IMR-90 (cell line): ENCODE data around the gene CCDC184. TPM values are rescaled to one million over a fixed set of nuclear protein-coding genes. Genes with fewer than 3 reads are reported as not detected.

Experiments used
- ATAC-seq: fragments of 200-7000 bp; cut with Tn5 transposase; 2 replicates; pipeline ENCODE4 v1.9.1; 2020; ENCODE audit warnings: low read depth, mild to moderate bottlenecking, moderate library complexity
- BruUV-seq: library from RNA; stranded (reverse); fragments of 400-500 nt; replicated peaks from 2 replicates; lab custom pipeline; 2021; lab: Mats Ljungman, UMichigan
- CTCF ChIA-PET: fragments of 300-600 bp; formaldehyde crosslinking; extraction: SDS; loops from one replicate; lab custom pipeline; 2021; ENCODE audit warnings: antibody characterized with exemption; lab: Yijun Ruan, JAX
- POLR2A ChIA-PET: fragments of 300-600 bp; sonication (Branson Sonifier 250); formaldehyde crosslinking; loops from one replicate; lab custom pipeline; 2022; ENCODE audit warnings: antibody characterized with exemption; ENCODE audit not compliant: unreplicated experiment; lab: Charles Lee
- DNase-seq: peaks from one replicate; pipeline ENCODE4 v3.0.0; 2013
- H2AFZ ChIP-seq: replicated peaks from 2 replicates; pipeline ENCODE3; 2013; ENCODE audit warnings: low read length, mild to moderate bottlenecking; ENCODE audit not compliant: poor library complexity
- H2AK5ac ChIP-seq: 2 replicates; pipeline ENCODE4 v1.6.1; 2013; ENCODE audit warnings: low read depth, low read length, inconsistent platforms
- H2AK9ac ChIP-seq: replicated peaks from 2 replicates; pipeline ENCODE3; 2013; ENCODE audit warnings: mild to moderate bottlenecking, low read depth, low read length, moderate library complexity; ENCODE audit not compliant: poor library complexity
- H2BK120ac ChIP-seq: 2 replicates; pipeline ENCODE4 v1.6.1; 2013; ENCODE audit warnings: low read depth, low read length, inconsistent platforms
- H2BK15ac ChIP-seq: 3 replicates; pipeline ENCODE4 v1.6.1; 2013; ENCODE audit warnings: low read depth, low read length, inconsistent platforms
- H2BK20ac ChIP-seq: 2 replicates; pipeline ENCODE4 v1.6.1; 2013; ENCODE audit warnings: low read depth, mild to moderate bottlenecking, inconsistent platforms, low read length, moderate library complexity
- H2BK5ac ChIP-seq: 2 replicates; pipeline ENCODE4 v1.6.1; 2013; ENCODE audit warnings: mild to moderate bottlenecking, low read depth, low read length, inconsistent platforms; ENCODE audit not compliant: poor library complexity, severe bottlenecking
- H3K14ac ChIP-seq: replicated peaks from 2 replicates; pipeline ENCODE4 v1.6.1; 2013; ENCODE audit warnings: low read depth, low read length, inconsistent platforms
- H3K18ac ChIP-seq: 2 replicates; pipeline ENCODE4 v1.6.1; 2013; ENCODE audit warnings: low read depth, low read length, control low read depth
- H3K23ac ChIP-seq: 2 replicates; pipeline ENCODE4 v1.6.1; 2013; ENCODE audit warnings: low read depth, low read length, inconsistent platforms
- H3K27ac ChIP-seq: 2 replicates; pipeline ENCODE4 v1.5.1; 2013; ENCODE audit warnings: mild to moderate bottlenecking, control low read depth, low read length; ENCODE audit not compliant: insufficient read depth
- H3K27me3 ChIP-seq: 2 replicates; pipeline ENCODE4 v1.6.1; 2013; ENCODE audit warnings: low read length; ENCODE audit not compliant: control insufficient read depth, insufficient read depth
- H3K36me3 ChIP-seq: 2 replicates; pipeline ENCODE4 v1.6.1; 2013; ENCODE audit warnings: low read length, mixed read lengths; ENCODE audit not compliant: control insufficient read depth, insufficient read depth
- H3K4ac ChIP-seq: 2 replicates; pipeline ENCODE4 v1.6.1; 2013; ENCODE audit warnings: low read depth, low read length, inconsistent platforms
- H3K4me1 ChIP-seq: 2 replicates; pipeline ENCODE4 v1.6.1; 2013; ENCODE audit warnings: low read length, mixed read lengths; ENCODE audit not compliant: control insufficient read depth, insufficient read depth
- H3K4me2 ChIP-seq: 2 replicates; pipeline ENCODE4 v1.6.1; 2013; ENCODE audit warnings: low read depth, mild to moderate bottlenecking, control low read depth, low read length, moderate library complexity
- H3K4me3 ChIP-seq: 2 replicates; pipeline ENCODE4 v1.5.1; 2013; ENCODE audit warnings: low read depth, mild to moderate bottlenecking, control low read depth, low read length, moderate library complexity; ENCODE audit not compliant: insufficient read depth
- H3K56ac ChIP-seq: 2 replicates; pipeline ENCODE4 v1.6.1; 2013; ENCODE audit warnings: low read length, inconsistent platforms; ENCODE audit not compliant: insufficient read depth; ENCODE audit errors: extremely low read depth
- H3K79me1 ChIP-seq, 2 experiments: 2 replicates each; pipeline ENCODE4 v1.6.1; 2013; ENCODE audit warnings: low read length in 2 of 2, inconsistent platforms in 1 of 2, low read depth in 1 of 2
- H3K9ac ChIP-seq: 2 replicates; pipeline ENCODE4 v1.6.1; 2013; ENCODE audit warnings: low read depth, low read length, control low read depth
- H3K9me1 ChIP-seq: 2 replicates; pipeline ENCODE4 v1.6.1; 2013; ENCODE audit warnings: low read length, inconsistent platforms; ENCODE audit not compliant: insufficient read depth
- H3K9me3 ChIP-seq: 2 replicates; pipeline ENCODE4 v1.6.1; 2013; ENCODE audit warnings: low read length; ENCODE audit not compliant: control insufficient read depth, insufficient read depth
- H4K20me1 ChIP-seq: 2 replicates; pipeline ENCODE4 v1.6.1; 2013; ENCODE audit warnings: low read length, inconsistent platforms; ENCODE audit not compliant: insufficient read depth
- H4K5ac ChIP-seq: 2 replicates; pipeline ENCODE4 v1.6.1; 2013; ENCODE audit warnings: mild to moderate bottlenecking, low read depth, low read length, control low read depth
- H4K8ac ChIP-seq, 2 experiments: 2 replicates each; pipeline ENCODE4 v1.6.1; 2013; ENCODE audit warnings: low read depth in 2 of 2, low read length in 2 of 2, control low read depth in 1 of 2, inconsistent platforms in 1 of 2
- H4K91ac ChIP-seq: 2 replicates; pipeline ENCODE4 v1.6.1; 2013; ENCODE audit warnings: low read depth, low read length, inconsistent platforms; ENCODE audit not compliant: insufficient read depth
- CTCF ChIP-seq: conservative IDR thresholded peaks from 2 replicates; pipeline ENCODE4 v1.5.1; 2012; ENCODE audit warnings: mild to moderate bottlenecking, low read depth, low read length, improper control_type of control experiment
- POLR2A ChIP-seq: IDR thresholded peaks from 2 replicates; pipeline ENCODE4 v1.6.1; 2012; ENCODE audit warnings: mild to moderate bottlenecking, low read depth, low read length
- RAD21 ChIP-seq: IDR thresholded peaks from 2 replicates; pipeline ENCODE4 v1.6.1; 2012; ENCODE audit warnings: low read length, improper control_type of control experiment
- SMC3 ChIP-seq: fragments of 150-350 bp; IDR thresholded peaks from 2 replicates; pipeline ENCODE4 v1.6.1; 2016; ENCODE audit warnings: low read depth, mild to moderate bottlenecking, antibody characterized with exemption, low read length, moderate library complexity
- WGBS, 2 experiments: methylation state at CpG; one replicate each; pipeline versions ENCODE4 v1.1.5 to v1.1.7; 2013; ENCODE audit warnings: missing lambda C conversion rate in 2 of 2; ENCODE audit not compliant: insufficient read length in 1 of 2; ENCODE audit errors: extremely low coverage in 2 of 2; 5-methylcytosine and 5-hydroxymethylcytosine counted together
- dilution Hi-C: fragments of 300-500 bp; cut with HindIII; formaldehyde crosslinking; loops from one replicate; pipeline ENCODE4 v1.14.3; 2018; ENCODE audit warnings: low sequenced_read_pairs; ENCODE audit not compliant: unreplicated experiment
- in situ Hi-C: fragments of 300-500 bp; cut with MboI; formaldehyde crosslinking; loops from 3 replicates; pipeline ENCODE4 v1.14.3; 2019; ENCODE audit warnings: low sequenced_read_pairs, inconsistent platforms, mixed read lengths
- intact Hi-C: fragments of 100-400 bp; cut with micrococcal nuclease; formaldehyde crosslinking; loops from 2 replicates; pipeline ENCODE4 v1.10.0; 2022
- polyA plus RNA-seq, 3 experiments: library from polyadenylated mRNA; depleted of rRNA; stranded (reverse); fragments of >200 nt; gene quantifications; 2 replicates each; pipeline ENCODE4 v1.2.3, GENCODE V29; 2012; ENCODE audit warnings: low replicate concordance in 1 of 3
- total RNA-seq: library from RNA; depleted of rRNA; stranded (reverse); fragments of >200 nt; gene quantifications from 2 replicates; pipeline ENCODE4 v1.2.3, GENCODE V29; 2012

The CCDC184 gene
- total and polyA plus RNA-seq, 2 of the 4 experiments (the other 2 are of a cell fraction) = 0.18 to 0.22 TPM

GRCh38 chr12:48165089-48165981 lies 18.1 kb upstream of the CCDC184 start:
- POLR2A ChIA-PET = no interaction called here
- no peak overlapping the region for H2BK120ac ChIP-seq
- dilution Hi-C loops = no loop called here
- DNase-seq = peak; percentile 68
- no peaks in the 10 kb centered on the region for H3K9me3 ChIP-seq
- H2AFZ ChIP-seq = no peak overlapping the region
- no peak overlapping the region for H2BK5ac ChIP-seq
- no peaks in the 10 kb centered on the region for H3K9me1 ChIP-seq
- no peak overlapping the region for H3K4me2 ChIP-seq
- H3K56ac ChIP-seq = no peak overlapping the region
- H3K23ac ChIP-seq = no peak overlapping the region
- H3K36me3 ChIP-seq = no peaks in the 10 kb centered on the region
- no CpG with 5 or more reads among the region's 2 CpGs for WGBS, 2 experiments
- ATAC-seq = peak; percentile 57; the same call in 1 of the 2 replicates
- no peak overlapping the region for H3K4me3 ChIP-seq
- H3K27ac ChIP-seq = no peak overlapping the region
- H2BK15ac ChIP-seq = no peak overlapping the region
- H3K4me1 ChIP-seq = no peaks in the 10 kb centered on the region
- peaks cover 7% of the 10 kb centered on the region for H3K27me3 ChIP-seq
- intact Hi-C loops = loop anchor here (1.0 to 10.0 kb wide), 4 partner anchors 81 to 452 kb away; partner anchors contain the start of gene TMEM106C
- H2AK9ac ChIP-seq = no peak overlapping the region
- no peak overlapping the region for H4K5ac ChIP-seq
- no peak overlapping the region for H3K14ac ChIP-seq
- no peak overlapping the region for H3K18ac ChIP-seq
- no peak overlapping the region for H2AK5ac ChIP-seq
- H4K8ac ChIP-seq = no peak overlapping the region
- no peaks in the 10 kb centered on the region for H4K20me1 ChIP-seq
- in situ Hi-C loops = no loop called here
- CTCF ChIA-PET = interaction anchor here (0.9 to 1.9 kb wide), 3 partner anchors 8 to 33 kb away, joined by 4 read pairs; partner anchors contain the start of gene ASB8
- no peak overlapping the region for H2BK20ac ChIP-seq
- no TSS peak for BruUV-seq
- H3K79me1 ChIP-seq = no peaks in the 10 kb centered on the region
- no peak overlapping the region for H4K91ac ChIP-seq
- H3K9ac ChIP-seq = no peak overlapping the region
- TF ChIP-seq CTCF = peak; percentile 84
- TF ChIP-seq SMC3 = peak; percentile 65
- TF ChIP-seq POLR2A = no peak
- peak; percentile 83 for TF ChIP-seq RAD21
- H3K4ac ChIP-seq = no peak overlapping the region
